Lower lobe of right lung (tissue), 2 donors: Measurements from ENCODE around the gene ENTHD1. TPM values are rescaled to one million over a fixed set of nuclear protein-coding genes. Genes with fewer than 3 reads are reported as not detected.

ENCODE experiments used
- ATAC-seq, 2 donors: fragments of 200-7000 bp; cut with Tn5 transposase; one replicate each; pipeline ENCODE4 v1.9.1; 2020 to 2022; ENCODE audit warnings: mild to moderate bottlenecking in 2 of 2, moderate library complexity in 2 of 2
- DNase-seq: peaks from one replicate; pipeline ENCODE4 v3.0.0-alpha.2; 2020
- H3K27ac ChIP-seq: fragments of 200-600 bp; one replicate; pipeline ENCODE4 v1.8.0; 2022
- H3K27me3 ChIP-seq: fragments of 200-600 bp; one replicate; pipeline ENCODE4 v1.8.0; 2022; ENCODE audit warnings: low read depth
- H3K36me3 ChIP-seq: fragments of 200-600 bp; one replicate; pipeline ENCODE4 v1.8.0; 2022; ENCODE audit warnings: mild to moderate bottlenecking
- H3K4me1 ChIP-seq: fragments of 200-600 bp; one replicate; pipeline ENCODE4 v1.8.0; 2022
- H3K4me3 ChIP-seq: fragments of 200-600 bp; one replicate; pipeline ENCODE4 v1.8.0; 2022; ENCODE audit warnings: mild to moderate bottlenecking
- H3K9me3 ChIP-seq: fragments of 200-600 bp; one replicate; pipeline ENCODE4 v1.8.0; 2022
- intact Hi-C: fragments of 100-400 bp; cut with DNase I; formaldehyde crosslinking; loops from one replicate; pipeline ENCODE4 v1.11.0; 2022
- total RNA-seq: library from RNA; stranded (reverse); fragmentation: NEBNext Ultra II Directional; extraction: Animal tissue kit (Norgen Biotek cat#: 25700); gene quantifications from one replicate; pipeline ENCODE4 v1.2.1, GENCODE V29; 2021
- TF ChIP-seq, protein P1 (sequence below): fragments of 200-600 bp; IDR thresholded peaks from one replicate; pipeline ENCODE4 v1.8.0; 2022; ENCODE audit warnings: antibody characterized with exemption, mild to moderate bottlenecking
- donor health status: DM: no; HTN: yes; CAD: no; lungs with severe emphysema.

ENTHD1 gene
- total RNA-seq, 1 donor from 2014 or later, result not detected

DNA sequence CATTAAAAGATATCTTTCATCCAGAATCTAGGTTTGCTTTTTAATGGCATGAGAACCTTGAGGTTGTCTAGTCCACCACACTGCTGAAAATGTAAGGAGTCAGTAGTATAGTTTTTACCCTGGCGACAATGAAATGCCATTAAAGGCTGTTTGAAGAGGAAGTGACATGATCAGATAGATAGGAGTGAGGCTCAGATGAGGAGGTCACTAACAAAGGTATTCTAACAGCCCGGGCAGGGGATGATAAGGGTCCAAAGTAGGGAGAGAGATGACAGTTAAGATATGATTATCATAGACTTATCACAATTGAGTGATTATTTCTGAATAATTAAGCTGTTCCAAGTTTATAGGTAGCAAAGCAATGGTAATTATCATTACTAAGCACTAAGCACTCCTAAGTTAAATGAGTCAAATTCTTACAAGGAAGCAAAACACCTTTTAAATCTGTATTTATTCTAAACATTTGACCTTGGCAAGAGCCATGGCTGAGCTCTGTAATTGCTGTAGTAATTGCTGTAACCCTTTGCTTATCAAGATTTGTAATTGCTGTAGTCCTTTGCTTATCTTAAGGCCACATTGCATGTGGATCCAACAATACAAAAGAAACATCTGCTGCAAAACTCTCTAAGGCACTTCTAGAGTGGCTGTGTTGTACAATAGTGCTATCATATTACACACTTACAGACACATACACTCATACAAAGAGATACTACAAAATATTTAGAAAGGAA lies 92.6 kb downstream of the ENTHD1 start:
- Histone ChIP-seq H3K4me1 (no peaks in the 10 kb centered on the region), H3K4me3 (no peak overlapping the region), H3K36me3 (no peaks in the 10 kb centered on the region), H3K27me3 (peaks cover 15% of the 10 kb centered on the region), H3K27ac (no peak overlapping the region), H3K9me3 (peaks cover 24% of the 10 kb centered on the region)
- DNase-seq, result no peak
- TF ChIP-seq, protein P1, sequence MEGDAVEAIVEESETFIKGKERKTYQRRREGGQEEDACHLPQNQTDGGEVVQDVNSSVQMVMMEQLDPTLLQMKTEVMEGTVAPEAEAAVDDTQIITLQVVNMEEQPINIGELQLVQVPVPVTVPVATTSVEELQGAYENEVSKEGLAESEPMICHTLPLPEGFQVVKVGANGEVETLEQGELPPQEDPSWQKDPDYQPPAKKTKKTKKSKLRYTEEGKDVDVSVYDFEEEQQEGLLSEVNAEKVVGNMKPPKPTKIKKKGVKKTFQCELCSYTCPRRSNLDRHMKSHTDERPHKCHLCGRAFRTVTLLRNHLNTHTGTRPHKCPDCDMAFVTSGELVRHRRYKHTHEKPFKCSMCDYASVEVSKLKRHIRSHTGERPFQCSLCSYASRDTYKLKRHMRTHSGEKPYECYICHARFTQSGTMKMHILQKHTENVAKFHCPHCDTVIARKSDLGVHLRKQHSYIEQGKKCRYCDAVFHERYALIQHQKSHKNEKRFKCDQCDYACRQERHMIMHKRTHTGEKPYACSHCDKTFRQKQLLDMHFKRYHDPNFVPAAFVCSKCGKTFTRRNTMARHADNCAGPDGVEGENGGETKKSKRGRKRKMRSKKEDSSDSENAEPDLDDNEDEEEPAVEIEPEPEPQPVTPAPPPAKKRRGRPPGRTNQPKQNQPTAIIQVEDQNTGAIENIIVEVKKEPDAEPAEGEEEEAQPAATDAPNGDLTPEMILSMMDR, result no peak
- no peak for ATAC-seq
- intact Hi-C loops, result no loop called here

DNA sequence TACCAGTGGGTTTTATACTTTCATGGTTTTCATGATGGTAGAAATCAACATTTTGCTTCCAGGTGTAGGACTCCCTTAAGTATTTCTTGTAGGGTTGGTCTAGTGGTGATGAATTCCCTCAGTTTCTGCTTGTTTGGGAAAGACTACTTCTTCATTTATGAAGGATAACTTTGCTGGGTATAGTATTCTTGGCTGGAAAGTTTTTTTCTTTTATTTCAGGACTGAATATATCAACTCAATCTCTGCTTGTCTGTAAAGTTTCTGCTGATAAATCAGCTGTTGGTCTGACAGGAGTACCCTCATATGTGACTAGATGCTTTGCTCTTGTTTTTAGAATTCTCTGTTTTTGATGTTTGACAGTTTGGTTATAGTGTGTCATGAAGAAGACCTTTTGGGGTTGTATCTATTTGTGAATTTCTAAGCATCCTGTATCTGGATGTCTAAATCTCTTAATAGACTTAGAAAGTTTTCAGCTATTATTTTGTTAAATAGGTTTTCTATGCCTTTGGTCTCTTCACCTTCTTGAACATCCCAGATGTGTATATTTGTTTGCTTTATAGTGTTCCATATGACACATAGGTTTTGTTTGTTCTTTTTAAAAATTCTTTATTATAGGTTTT lies 95.9 kb downstream of the ENTHD1 start:
- peaks cover 9% of the 10 kb centered on the region for H3K27me3 ChIP-seq
- H3K36me3 ChIP-seq, result no peaks in the 10 kb centered on the region
- no peak overlapping the region for H3K27ac ChIP-seq
- intact Hi-C loops, result no loop called here
- H3K4me1 ChIP-seq, result no peaks in the 10 kb centered on the region
- ATAC-seq (no peak), DNase-seq (no peak)
- no peak overlapping the region for H3K4me3 ChIP-seq
- peaks cover 24% of the 10 kb centered on the region for H3K9me3 ChIP-seq
- TF ChIP-seq, protein P1, result no peak

DNA sequence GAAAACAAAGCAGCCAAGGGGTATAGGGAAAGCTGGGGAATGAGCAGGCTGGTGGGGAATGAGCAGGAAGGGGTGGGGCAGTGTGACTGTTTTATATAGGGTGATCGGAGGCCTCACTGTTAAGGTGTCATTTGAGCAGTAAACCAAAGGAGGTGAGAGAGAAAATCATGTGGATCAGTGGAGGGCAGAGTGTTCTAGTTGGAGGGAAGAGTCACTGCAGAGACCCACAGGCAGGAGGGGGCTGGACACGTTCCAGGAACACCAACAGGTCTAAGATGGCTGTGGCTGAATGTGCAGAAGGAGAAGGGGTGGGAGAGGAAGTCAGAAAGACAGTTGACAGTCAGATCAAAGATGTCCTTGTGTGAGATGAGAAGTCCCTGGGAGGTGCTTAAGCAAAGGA lies 103.8 kb downstream of the ENTHD1 start:
- intact Hi-C loops, result no loop called here
- Histone ChIP-seq H3K27ac (no peak overlapping the region), H3K36me3 (no peaks in the 10 kb centered on the region), H3K4me3 (no peak overlapping the region), H3K4me1 (no peaks in the 10 kb centered on the region), H3K27me3 (no peaks in the 10 kb centered on the region), H3K9me3 (no peaks in the 10 kb centered on the region)
- TF ChIP-seq, protein P1, result no peak
- ATAC-seq (no peak), DNase-seq (no peak)

DNA sequence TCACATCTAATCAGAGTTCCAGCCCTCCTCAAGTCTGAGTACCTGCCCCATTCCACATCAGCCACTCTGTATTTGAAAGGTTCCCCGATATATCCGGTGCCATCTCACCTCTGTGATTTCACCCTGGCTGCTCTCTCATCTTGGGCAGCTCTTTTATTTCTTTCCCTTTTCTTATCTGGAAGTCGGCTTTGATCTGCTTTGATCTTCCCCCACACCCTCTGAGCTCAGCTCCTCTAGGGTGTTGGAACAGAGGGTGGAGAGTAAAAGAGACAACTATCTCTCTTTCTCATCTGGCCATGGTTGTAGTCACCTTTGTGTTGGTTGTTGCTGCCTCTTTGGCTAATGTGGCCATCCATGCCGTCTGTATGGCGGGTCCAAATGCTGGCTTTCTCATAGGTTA lies 108.3 kb downstream of the ENTHD1 start:
- ATAC-seq (no peak), DNase-seq (no peak)
- H3K4me1 ChIP-seq, result no peaks in the 10 kb centered on the region
- no peak overlapping the region for H3K27ac ChIP-seq
- intact Hi-C loops, result no loop called here
- no peaks in the 10 kb centered on the region for H3K9me3 ChIP-seq
- TF ChIP-seq, protein P1, result no peak
- H3K4me3 ChIP-seq, result no peak overlapping the region
- H3K36me3 ChIP-seq, result no peaks in the 10 kb centered on the region
- no peaks in the 10 kb centered on the region for H3K27me3 ChIP-seq

DNA sequence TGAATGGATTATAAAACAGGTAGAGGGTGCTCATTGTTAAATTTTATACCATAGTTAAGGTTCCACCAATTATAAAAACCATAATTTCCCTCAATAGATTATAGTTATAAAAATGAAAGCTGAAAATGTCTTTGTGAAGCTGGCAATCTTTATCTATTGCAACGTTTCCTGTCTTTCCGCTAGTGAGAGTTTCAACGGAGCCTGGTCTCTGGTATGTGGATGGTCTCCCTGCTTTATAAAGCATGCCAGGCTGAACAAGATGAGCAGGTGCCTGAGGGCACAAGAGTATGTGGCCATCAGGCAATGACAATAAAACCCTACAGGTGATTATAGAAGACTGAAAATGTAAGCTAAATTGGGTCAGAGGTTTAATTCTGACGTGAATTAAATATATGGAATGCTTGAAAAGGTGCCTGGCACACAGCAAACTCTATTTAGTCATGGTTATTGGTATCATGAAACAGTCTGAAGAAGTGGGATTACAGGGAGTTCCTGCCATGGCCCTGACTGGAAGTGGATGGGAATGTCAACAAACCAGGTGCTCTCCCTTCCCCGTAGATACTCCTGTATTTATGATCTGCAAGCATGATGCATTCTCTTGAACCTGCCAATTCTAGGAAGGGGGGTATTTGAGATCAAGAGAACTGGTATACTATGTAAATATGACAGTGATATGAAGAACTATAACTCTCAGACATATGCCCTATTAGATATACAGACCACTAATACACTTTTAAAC lies 115.7 kb downstream of the ENTHD1 start:
- DNase-seq (no peak), ATAC-seq (no peak)
- no peaks in the 10 kb centered on the region for H3K4me1 ChIP-seq
- no peak overlapping the region for H3K27ac ChIP-seq
- H3K9me3 ChIP-seq, result no peaks in the 10 kb centered on the region
- H3K4me3 ChIP-seq, result no peak overlapping the region
- H3K36me3 ChIP-seq, result no peaks in the 10 kb centered on the region
- peaks cover 7% of the 10 kb centered on the region for H3K27me3 ChIP-seq
- intact Hi-C loops, result no loop called here
- TF ChIP-seq, protein P1, result no peak
